ENCODE measurements around the gene CD274. TPM values are rescaled to one million over a fixed set of nuclear protein-coding genes. Genes with fewer than 3 reads are reported as not detected.
A peak's percentile ranks its signal among the peaks of the same experiment; 100 is the strongest.

The CD274 gene
- total RNA-seq, 4 donors from 2014 or later: 1.3 to 3.5 (median 2.2) TPM

GRCh38 chr9:5435912-5436311 lies 14.4 kb upstream of the CD274 start:
- H3K36me3 ChIP-seq: peaks cover 0 to 22% (median 0%) of the 10 kb centered on the region in 3 donors
- TF ChIP-seq POLR2A (IDR thresholded peaks at IDR 0.05) (no peak), CTCF (IDR thresholded peaks at IDR 0.05) (no peak)
- DNase-seq: no peak
- H3K4me1 ChIP-seq: peaks cover 7 to 26% (median 15%) of the 10 kb centered on the region in 3 donors
- peak overlapping the region in 2 of 4 donors; percentile 95 to 97 for H3K27ac ChIP-seq
- H3K27me3 ChIP-seq: no peaks in the 10 kb centered on the region
- intact Hi-C loops (cut with DNase I): loop anchor here (10.0 kb wide), 2 partner anchors 441 to 691 kb away; partner anchors contain the start of gene AK3
- 51 to 65% methylated on average over 3 of the region's 3 CpGs for WGBS, 2 donors
- H3K9me3 ChIP-seq: no peaks in the 10 kb centered on the region
- H3K4me3 ChIP-seq: no peak overlapping the region

- DNase-seq: no peak
- TF ChIP-seq POLR2A (IDR thresholded peaks at IDR 0.05) (no peak), CTCF (IDR thresholded peaks at IDR 0.05) (no peak)
- Histone ChIP-seq H3K36me3 (peaks cover 0 to 18% (median 0%) of the 10 kb centered on the region in 3 donors), H3K27me3 (no peaks in the 10 kb centered on the region), H3K27ac (peak overlapping the region; percentile 95 to 97 (median 96)), H3K4me1 (peaks cover 7 to 26% (median 15%) of the 10 kb centered on the region in 3 donors), H3K9me3 (no peaks in the 10 kb centered on the region), H3K4me3 (peak overlapping the region in 1 of 4 donors; percentile 87)
- 51 to 83% methylated on average over 2 of the region's 2 CpGs for WGBS, 2 donors
- intact Hi-C loops (cut with DNase I): loop anchor here (10.0 kb wide), 2 partner anchors 442 to 692 kb away; partner anchors contain the start of gene AK3
Measured at GRCh38 chr9:5436441-5436840, 13.9 kb upstream of the CD274 start.

GRCh38 chr9:5437254-5438216 lies 12.8 kb upstream of the CD274 start, which contains the start of gene PLGRKT:
Gene PLGRKT (minus strand): TSS chr9:5437925. CDS start chr9:5431977, 5,948 bp downstream.
- peak; percentile 91 for DNase-seq
- intact Hi-C loops (cut with DNase I): loop anchor here (10.0 kb wide), 2 partner anchors 443 to 693 kb away; partner anchors contain the start of gene AK3

GRCh38 chr9:5438301-5439162 lies 11.8 kb upstream of the CD274 start:
- Histone ChIP-seq H3K4me3 (peak overlapping the region; percentile 55 to 87 (median 75)), H3K4me1 (peaks cover 7 to 26% (median 15%) of the 10 kb centered on the region in 3 donors), H3K27ac (peak overlapping the region; percentile 95 to 97 (median 96)), H3K9me3 (no peaks in the 10 kb centered on the region), H3K27me3 (no peaks in the 10 kb centered on the region), H3K36me3 (peaks cover 0 to 10% (median 0%) of the 10 kb centered on the region in 3 donors)
- DNase-seq: no peak
- TF ChIP-seq POLR2A (IDR thresholded peaks at IDR 0.05) (no peak), CTCF (IDR thresholded peaks at IDR 0.05) (no peak)
- intact Hi-C loops (cut with DNase I): loop anchor here (10.0 kb wide), 2 partner anchors 444 to 694 kb away; partner anchors contain the start of gene AK3
- WGBS, 2 donors: 56 to 62% methylated on average over 19 to 20 of the region's 21 CpGs

More at GRCh38 chr9:5437254-5438216, 12.8 kb upstream of the CD274 start, which contains the start of gene PLGRKT:
- H3K36me3 ChIP-seq: peaks cover 0 to 18% (median 0%) of the 10 kb centered on the region in 3 donors
- H3K9me3 ChIP-seq: no peaks in the 10 kb centered on the region
- H3K4me3 ChIP-seq: peak within 1 kb of the TSS; percentile 55 to 87 (median 75)
- no peaks in the 10 kb centered on the region for H3K27me3 ChIP-seq
- peak within 1 kb of the TSS; percentile 95 to 97 (median 96) for H3K27ac ChIP-seq
- TF ChIP-seq CTCF (IDR thresholded peaks at IDR 0.05): peak in 3 of 6 experiments; percentile 12 to 30 (median 29)
- peak in 3 of 4 donors; percentile 84 to 94 (median 90) for TF ChIP-seq POLR2A (IDR thresholded peaks at IDR 0.05)
- 0 to 1% methylated on average over 12 to 13 of the region's 55 CpGs for WGBS, 2 donors
- peaks cover 7 to 26% (median 15%) of the 10 kb centered on the region in 3 donors for H3K4me1 ChIP-seq

Data from esophagus squamous epithelium (tissue), 5 donors.